Keratinocyte (primary cell): Measurements from ENCODE around the gene ATP2B2.

Experiments
- EZH2 ChIP-seq: IDR thresholded peaks from one replicate; pipeline ENCODE4 v1.6.1; 2012; ENCODE audit warnings: inconsistent platforms, mild to moderate bottlenecking, low read length, moderate library complexity
- TF ChIP-seq, protein P1 (sequence below), 3 experiments: IDR thresholded peaks in 1 of 3; conservative IDR thresholded peaks in 1 of 3; optimal IDR thresholded peaks in 1 of 3; 2 replicates in 2 of 3; 3 replicates in 1 of 3; pipeline versions ENCODE3 to v1.5.1; 2011; ENCODE audit warnings: low read length in 3 of 3, mild to moderate bottlenecking in 3 of 3, moderate library complexity in 2 of 3, control low read depth in 1 of 3, inconsistent platforms in 1 of 3; ENCODE audit not compliant: insufficient read depth in 2 of 3; ENCODE audit errors: extremely low read depth in 1 of 3

DNA sequence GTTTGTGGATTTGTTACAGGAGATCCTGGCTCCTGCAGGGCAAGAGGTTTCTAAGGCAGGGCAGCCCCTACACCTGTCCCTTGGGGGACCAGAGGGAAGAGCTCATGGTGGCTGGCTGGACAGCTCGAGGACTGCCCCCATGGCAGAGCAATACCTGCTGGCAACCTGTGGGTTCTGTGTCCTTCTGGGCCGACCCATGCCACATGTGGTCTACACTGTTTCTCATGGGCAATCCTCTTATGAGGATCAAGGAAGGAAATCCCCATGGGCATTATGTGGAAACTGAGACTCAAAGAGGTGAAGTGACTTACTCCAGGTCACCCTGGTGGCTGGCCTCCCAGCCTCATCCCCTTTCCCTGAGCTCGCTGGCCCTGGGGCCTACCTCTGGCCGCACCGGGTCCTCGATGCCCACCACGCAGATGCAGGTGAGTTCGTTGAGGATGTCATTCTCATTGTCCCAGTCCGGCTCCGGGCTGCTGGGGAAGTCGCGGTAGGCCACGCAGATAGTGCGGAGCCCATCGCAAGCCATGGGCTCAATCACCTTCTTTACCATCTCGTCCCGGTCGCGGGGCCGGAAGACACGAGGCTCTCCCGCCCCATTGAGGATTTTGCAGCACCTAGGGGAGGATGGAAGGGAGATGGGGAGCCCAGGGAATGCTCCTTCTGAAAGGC, 146.9 kb downstream of the ATP2B2 start:
- no peak for TF ChIP-seq EZH2
- TF ChIP-seq, protein P1, sequence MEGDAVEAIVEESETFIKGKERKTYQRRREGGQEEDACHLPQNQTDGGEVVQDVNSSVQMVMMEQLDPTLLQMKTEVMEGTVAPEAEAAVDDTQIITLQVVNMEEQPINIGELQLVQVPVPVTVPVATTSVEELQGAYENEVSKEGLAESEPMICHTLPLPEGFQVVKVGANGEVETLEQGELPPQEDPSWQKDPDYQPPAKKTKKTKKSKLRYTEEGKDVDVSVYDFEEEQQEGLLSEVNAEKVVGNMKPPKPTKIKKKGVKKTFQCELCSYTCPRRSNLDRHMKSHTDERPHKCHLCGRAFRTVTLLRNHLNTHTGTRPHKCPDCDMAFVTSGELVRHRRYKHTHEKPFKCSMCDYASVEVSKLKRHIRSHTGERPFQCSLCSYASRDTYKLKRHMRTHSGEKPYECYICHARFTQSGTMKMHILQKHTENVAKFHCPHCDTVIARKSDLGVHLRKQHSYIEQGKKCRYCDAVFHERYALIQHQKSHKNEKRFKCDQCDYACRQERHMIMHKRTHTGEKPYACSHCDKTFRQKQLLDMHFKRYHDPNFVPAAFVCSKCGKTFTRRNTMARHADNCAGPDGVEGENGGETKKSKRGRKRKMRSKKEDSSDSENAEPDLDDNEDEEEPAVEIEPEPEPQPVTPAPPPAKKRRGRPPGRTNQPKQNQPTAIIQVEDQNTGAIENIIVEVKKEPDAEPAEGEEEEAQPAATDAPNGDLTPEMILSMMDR (optimal IDR thresholded peaks at IDR 0.05 in 1 of 3, IDR thresholded peaks at IDR 0.05 in 1 of 3, conservative IDR thresholded peaks at IDR 0.05 in 1 of 3; ENCODE audit: extremely low read depth in 1 of 3, insufficient read depth in 2 of 3, low read length in 3 of 3), result no peak
